Trophoblast cell (in vitro differentiated cells and primary cell): ENCODE measurements around the gene C8G.

Source experiments
- DNase-seq, 2 donors: peaks; one replicate each; pipeline ENCODE4 v3.0.0-alpha.2; 2016
- H2AFZ ChIP-seq: 2 replicates; pipeline ENCODE4 v1.6.1; 2013; ENCODE audit warnings: low read length, moderate library complexity, mild to moderate bottlenecking; ENCODE audit not compliant: insufficient read depth, poor library complexity
- H2AK5ac ChIP-seq: 2 replicates; pipeline ENCODE4 v1.6.1; 2013; ENCODE audit warnings: mild to moderate bottlenecking, low read length
- H2BK120ac ChIP-seq: 2 replicates; pipeline ENCODE4 v1.6.1; 2013; ENCODE audit warnings: low read length, mild to moderate bottlenecking, moderate library complexity; ENCODE audit not compliant: insufficient read depth, poor library complexity
- H2BK12ac ChIP-seq: 2 replicates; pipeline ENCODE4 v1.6.1; 2013; ENCODE audit warnings: mild to moderate bottlenecking, low read length, moderate library complexity
- H2BK5ac ChIP-seq: 2 replicates; pipeline ENCODE4 v1.6.1; 2013; ENCODE audit warnings: low read length, low read depth, moderate library complexity, mild to moderate bottlenecking; ENCODE audit not compliant: poor library complexity
- H3K14ac ChIP-seq: 2 replicates; pipeline ENCODE4 v1.6.1; 2013; ENCODE audit warnings: mild to moderate bottlenecking, low read length
- H3K18ac ChIP-seq: 2 replicates; pipeline ENCODE4 v1.6.1; 2013; ENCODE audit warnings: mild to moderate bottlenecking, low read length
- H3K23ac ChIP-seq: 2 replicates; pipeline ENCODE4 v1.6.1; 2013; ENCODE audit warnings: low read length
- H3K27ac ChIP-seq: 2 replicates; pipeline ENCODE4 v1.5.1; 2013; ENCODE audit warnings: low read depth, mild to moderate bottlenecking, inconsistent platforms, low read length, moderate library complexity
- H3K27me3 ChIP-seq: 2 replicates; pipeline ENCODE4 v1.6.1; 2013; ENCODE audit warnings: inconsistent platforms, mild to moderate bottlenecking, low read length, moderate library complexity; ENCODE audit not compliant: insufficient read depth
- H3K36me3 ChIP-seq, 2 experiments: 1 replicate in 1 of 2; 2 replicates in 1 of 2; pipeline ENCODE4 v1.6.1; 2013; ENCODE audit warnings: low read length in 2 of 2, mild to moderate bottlenecking in 2 of 2, moderate library complexity in 1 of 2; ENCODE audit not compliant: insufficient read depth in 2 of 2, control insufficient read depth in 1 of 2
- H3K4ac ChIP-seq: 2 replicates; pipeline ENCODE4 v1.6.1; 2013; ENCODE audit warnings: low read depth, mild to moderate bottlenecking, low read length, moderate library complexity
- H3K4me1 ChIP-seq, 2 experiments: 1 replicate in 1 of 2; 2 replicates in 1 of 2; pipeline ENCODE4 v1.6.1; 2013; ENCODE audit warnings: low read length in 2 of 2, mild to moderate bottlenecking in 2 of 2, moderate library complexity in 1 of 2; ENCODE audit not compliant: insufficient read depth in 2 of 2, control insufficient read depth in 1 of 2
- H3K4me2 ChIP-seq: 2 replicates; pipeline ENCODE4 v1.6.1; 2013; ENCODE audit warnings: inconsistent platforms, mild to moderate bottlenecking, low read length, moderate library complexity
- H3K4me3 ChIP-seq: 2 replicates; pipeline ENCODE4 v1.5.1; 2013; ENCODE audit warnings: mild to moderate bottlenecking, low read depth, low read length, inconsistent platforms
- H3K79me1 ChIP-seq: one replicate; pipeline ENCODE4 v1.6.1; 2013; ENCODE audit warnings: low read length
- H3K79me2 ChIP-seq: 2 replicates; pipeline ENCODE4 v1.6.1; 2013; ENCODE audit warnings: low read length, mild to moderate bottlenecking; ENCODE audit not compliant: control insufficient read depth, insufficient read depth, poor library complexity
- H3K9ac ChIP-seq: 2 replicates; pipeline ENCODE4 v1.6.1; 2013; ENCODE audit warnings: mild to moderate bottlenecking, low read length
- H3K9me3 ChIP-seq: 2 replicates; pipeline ENCODE4 v1.6.1; 2013; ENCODE audit warnings: low read depth, mild to moderate bottlenecking, control low read depth, inconsistent platforms, low read length; ENCODE audit not compliant: insufficient read depth
- H4K12ac ChIP-seq: 2 replicates; pipeline ENCODE4 v1.6.1; 2013; ENCODE audit warnings: low read depth, mild to moderate bottlenecking, low read length, moderate library complexity
- H4K8ac ChIP-seq: 2 replicates; pipeline ENCODE4 v1.6.1; 2013; ENCODE audit warnings: low read depth, mild to moderate bottlenecking, low read length, moderate library complexity
- H4K91ac ChIP-seq: one replicate; pipeline ENCODE4 v1.6.1; 2013; ENCODE audit warnings: low read depth, mild to moderate bottlenecking, low read length, moderate library complexity
- WGBS: extraction: QIAGEN DNeasy Blood & Tissue Kit; methylation state at CpG from one replicate; pipeline ENCODE4 v1.1.7; 2013; ENCODE audit warnings: missing lambda C conversion rate; ENCODE audit not compliant: insufficient read length, insufficient coverage; ENCODE audit errors: extremely low coverage; 5-methylcytosine and 5-hydroxymethylcytosine counted together

The C8G gene

DNA sequence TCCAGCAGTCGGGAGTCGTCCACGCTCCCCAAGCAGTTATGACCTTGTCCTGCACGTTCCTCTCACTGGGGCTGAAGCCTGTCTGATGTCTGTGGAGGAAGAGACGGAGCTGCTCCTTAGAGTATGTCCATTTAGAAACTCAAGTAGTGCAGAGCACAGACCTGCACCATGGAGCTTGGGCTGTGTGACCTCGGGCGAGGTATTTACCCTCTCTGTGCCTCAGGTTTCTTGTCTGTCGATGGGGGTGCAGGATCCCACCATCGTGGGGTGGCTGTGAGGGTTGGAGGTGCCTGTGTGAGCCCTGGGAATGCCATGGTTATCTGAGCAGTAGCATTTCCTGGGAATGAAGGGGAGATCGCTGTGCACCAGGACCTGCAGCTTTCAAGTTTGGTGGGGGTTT is 44.5 kb upstream of the C8G start:
- Histone ChIP-seq H2AK5ac (no peak overlapping the region), H3K36me3 (peaks cover 50 to 55% of the 10 kb centered on the region in 2 experiments), H3K14ac (no peak overlapping the region), H2BK12ac (no peak overlapping the region), H3K9ac (no peak overlapping the region), H3K79me1 (no peaks in the 10 kb centered on the region), H3K4me1 (peaks cover 6 to 10% of the 10 kb centered on the region in 2 experiments), H2AFZ (no peak overlapping the region), H3K23ac (no peak overlapping the region), H3K27ac (no peak overlapping the region), H4K91ac (no peak overlapping the region), H4K8ac (no peak overlapping the region), H3K4me3 (no peak overlapping the region), H3K9me3 (peaks cover 5% of the 10 kb centered on the region), H2BK120ac (no peak overlapping the region), H3K79me2 (no peaks in the 10 kb centered on the region), H3K27me3 (no peaks in the 10 kb centered on the region), H2BK5ac (no peak overlapping the region), H3K18ac (no peak overlapping the region), H3K4me2 (no peak overlapping the region), H3K4ac (no peak overlapping the region), H4K12ac (no peak overlapping the region)
- no peak for DNase-seq
- no CpG with 5 or more reads among the region's 10 CpGs for WGBS

DNA sequence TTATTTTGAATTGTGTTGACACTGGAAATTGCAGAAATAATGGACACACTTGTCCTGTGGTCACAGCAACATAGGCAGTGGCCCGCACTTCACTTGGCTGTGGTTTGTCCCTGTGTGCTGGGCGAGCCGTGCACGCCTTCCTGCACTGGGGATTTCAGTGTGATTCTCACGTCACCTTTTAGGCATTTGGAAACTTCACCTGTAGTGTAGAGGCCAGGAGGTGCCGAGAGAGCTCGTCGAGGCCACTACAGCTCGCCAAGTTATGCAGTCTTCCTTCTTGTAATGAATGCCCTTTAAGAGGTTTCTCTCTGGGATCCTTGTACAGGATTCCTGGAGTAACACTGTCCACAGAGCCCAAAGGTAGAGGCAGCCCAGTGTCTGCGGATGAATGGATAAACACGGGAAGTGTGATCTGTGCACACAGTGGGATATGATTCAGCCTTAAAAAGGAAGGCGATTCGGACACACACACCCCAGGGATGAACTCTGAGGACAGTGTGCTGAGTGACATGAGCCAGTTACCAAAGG is 44.0 kb upstream of the C8G start:
- Histone ChIP-seq H2BK12ac (no peak overlapping the region), H3K9me3 (peaks cover 5% of the 10 kb centered on the region), H3K9ac (no peak overlapping the region), H2BK5ac (no peak overlapping the region), H3K79me1 (no peaks in the 10 kb centered on the region), H3K4ac (no peak overlapping the region), H2AK5ac (no peak overlapping the region), H4K8ac (no peak overlapping the region), H3K36me3 (peaks cover 49 to 57% of the 10 kb centered on the region in 2 experiments), H3K27ac (no peak overlapping the region), H3K4me3 (no peak overlapping the region), H2AFZ (no peak overlapping the region), H3K4me1 (peaks cover 6 to 10% of the 10 kb centered on the region in 2 experiments), H3K18ac (no peak overlapping the region), H3K23ac (no peak overlapping the region), H3K14ac (no peak overlapping the region), H3K4me2 (no peak overlapping the region), H3K27me3 (no peaks in the 10 kb centered on the region), H3K79me2 (no peaks in the 10 kb centered on the region), H4K91ac (no peak overlapping the region), H2BK120ac (no peak overlapping the region), H4K12ac (no peak overlapping the region)
- peak; percentile 57 to 60 for DNase-seq
- no CpG with 5 or more reads among the region's 13 CpGs for WGBS

- Histone ChIP-seq H3K9ac (no peak overlapping the region), H3K4me1 (peaks cover 6 to 10% of the 10 kb centered on the region in 2 experiments), H3K79me1 (no peaks in the 10 kb centered on the region), H3K27ac (peak overlapping the region; percentile 20), H3K14ac (no peak overlapping the region), H3K23ac (no peak overlapping the region), H2BK120ac (peak overlapping the region; percentile 7), H2BK5ac (no peak overlapping the region), H2AFZ (no peak overlapping the region), H3K18ac (peak overlapping the region; percentile 8), H2BK12ac (no peak overlapping the region), H3K4me2 (no peak overlapping the region), H4K12ac (no peak overlapping the region), H3K79me2 (no peaks in the 10 kb centered on the region), H3K4me3 (no peak overlapping the region), H3K36me3 (peaks cover 50 to 59% of the 10 kb centered on the region in 2 experiments), H3K9me3 (peaks cover 3% of the 10 kb centered on the region), H3K27me3 (no peaks in the 10 kb centered on the region), H4K91ac (no peak overlapping the region), H3K4ac (no peak overlapping the region), H4K8ac (no peak overlapping the region), H2AK5ac (no peak overlapping the region)
- DNase-seq = no peak
- no CpG with 5 or more reads among the region's 20 CpGs for WGBS
Measured at GRCh38 chr9:136901516-136902258, 43.4 kb upstream of the C8G start.

GRCh38 chr9:136902259-136902821 is 42.7 kb upstream of the C8G start:
- no peak overlapping the region for H4K91ac ChIP-seq
- no peak overlapping the region for H3K23ac ChIP-seq
- H2BK12ac ChIP-seq = no peak overlapping the region
- no peak overlapping the region for H4K12ac ChIP-seq
- H2BK120ac ChIP-seq = peak overlapping the region; percentile 7
- H3K9me3 ChIP-seq = peaks cover 3% of the 10 kb centered on the region
- H4K8ac ChIP-seq = no peak overlapping the region
- peak overlapping the region; percentile 20 for H3K27ac ChIP-seq
- peak; percentile 61 to 64 for DNase-seq
- no peak overlapping the region for H2AK5ac ChIP-seq
- H3K4me3 ChIP-seq = no peak overlapping the region
- H3K27me3 ChIP-seq = no peaks in the 10 kb centered on the region
- no peak overlapping the region for H3K4ac ChIP-seq
- peaks cover 6 to 10% of the 10 kb centered on the region in 2 experiments for H3K4me1 ChIP-seq
- H3K18ac ChIP-seq = no peak overlapping the region
- H3K79me1 ChIP-seq = no peaks in the 10 kb centered on the region
- H3K36me3 ChIP-seq = peaks cover 57 to 65% of the 10 kb centered on the region in 2 experiments
- H2BK5ac ChIP-seq = no peak overlapping the region
- WGBS = no CpG with 5 or more reads among the region's 15 CpGs
- H2AFZ ChIP-seq = no peak overlapping the region
- no peak overlapping the region for H3K14ac ChIP-seq
- no peaks in the 10 kb centered on the region for H3K79me2 ChIP-seq
- H3K4me2 ChIP-seq = no peak overlapping the region
- no peak overlapping the region for H3K9ac ChIP-seq
